Liver (tissue), 9 donors: ENCODE measurements around the gene MYO5A. TPM values are rescaled to one million over a fixed set of nuclear protein-coding genes. Genes with fewer than 3 reads are reported as not detected.
"Not testable (repeated sequence)": the region's sequence is repeated elsewhere in the genome, so short reads cannot be mapped to it uniquely, and the experiment has no call there.

Experiments used
- DNase-seq: peaks from one replicate; pipeline ENCODE4 v3.0.0-alpha.2; 2017; ENCODE audit warnings: low spot score
- H3K27ac ChIP-seq, 2 donors: one replicate each; pipeline ENCODE4 v1.7.0; 2013; ENCODE audit warnings: inconsistent platforms in 2 of 2, low read length in 2 of 2, control low read depth in 1 of 2, low read depth in 1 of 2, mild to moderate bottlenecking in 1 of 2
- H3K27me3 ChIP-seq, 4 donors: one replicate each; pipeline versions ENCODE4 v1.6.1 to v1.7.0; 2013; ENCODE audit warnings: low read length in 3 of 4, inconsistent platforms in 1 of 4, mild to moderate bottlenecking in 1 of 4, moderate library complexity in 1 of 4; ENCODE audit not compliant: control insufficient read depth in 4 of 4, insufficient read depth in 4 of 4
- H3K36me3 ChIP-seq, 4 donors: one replicate each; pipeline versions ENCODE4 v1.6.1 to v1.7.0; 2013; ENCODE audit warnings: low read length in 3 of 4, mild to moderate bottlenecking in 3 of 4, low read depth in 1 of 4, moderate library complexity in 1 of 4; ENCODE audit not compliant: control insufficient read depth in 4 of 4, insufficient read depth in 3 of 4
- H3K4me1 ChIP-seq, 4 donors: one replicate each; pipeline versions ENCODE4 v1.6.1 to v1.7.0; 2013; ENCODE audit warnings: low read length in 3 of 4, mild to moderate bottlenecking in 3 of 4, moderate library complexity in 1 of 4; ENCODE audit not compliant: control insufficient read depth in 4 of 4, insufficient read depth in 4 of 4
- H3K4me3 ChIP-seq, 3 donors: one replicate each; pipeline versions ENCODE4 v1.6.1 to v1.7.0; 2013; ENCODE audit warnings: low read length in 3 of 3, control low read depth in 1 of 3, low read depth in 1 of 3, mild to moderate bottlenecking in 1 of 3
- H3K9ac ChIP-seq, 2 donors: one replicate each; pipeline ENCODE4 v1.7.0; 2013; ENCODE audit warnings: low read length in 2 of 2, mild to moderate bottlenecking in 2 of 2, moderate library complexity in 2 of 2, control low read depth in 1 of 2, low read depth in 1 of 2
- H3K9me3 ChIP-seq, 4 donors: one replicate each; pipeline versions ENCODE4 v1.6.1 to v1.7.0; 2013; ENCODE audit warnings: low read length in 3 of 4; ENCODE audit not compliant: control insufficient read depth in 4 of 4
- EGR1 ChIP-seq, 2 donors: IDR thresholded peaks; 2 replicates each; pipeline ENCODE4 v1.6.1; 2016 to 2018; ENCODE audit warnings: antibody characterized with exemption in 2 of 2, low read depth in 2 of 2
- FOXA1 ChIP-seq: IDR thresholded peaks from 2 replicates; pipeline ENCODE4 v1.6.1; 2016; ENCODE audit warnings: antibody characterized with exemption
- FOXA2 ChIP-seq: IDR thresholded peaks from 2 replicates; pipeline ENCODE4 v1.6.1; 2016; ENCODE audit warnings: antibody characterized with exemption
- GABPA ChIP-seq, 2 donors: IDR thresholded peaks in 1 of 2; conservative IDR thresholded peaks in 1 of 2; 2 replicates each; pipeline ENCODE4 v1.6.1; 2016; ENCODE audit warnings: antibody characterized with exemption in 2 of 2, mild to moderate bottlenecking in 1 of 2, moderate library complexity in 1 of 2
- HNF4A ChIP-seq, 2 donors: conservative IDR thresholded peaks; 2 replicates each; pipeline ENCODE4 v1.6.1; 2016; ENCODE audit warnings: antibody characterized with exemption in 2 of 2, mild to moderate bottlenecking in 2 of 2
- HNF4G ChIP-seq: IDR thresholded peaks from 2 replicates; pipeline ENCODE4 v1.6.1; 2016; ENCODE audit warnings: antibody characterized with exemption
- JUND ChIP-seq, 2 donors: IDR thresholded peaks; 2 replicates each; pipeline ENCODE4 v1.6.1; 2016; ENCODE audit warnings: antibody characterized with exemption in 2 of 2
- NR2F2 ChIP-seq: IDR thresholded peaks from 2 replicates; pipeline ENCODE4 v1.6.1; 2016; ENCODE audit warnings: antibody characterized with exemption
- RAD21 ChIP-seq, 2 donors: IDR thresholded peaks; 2 replicates each; pipeline ENCODE4 v1.6.1; 2016; ENCODE audit warnings: antibody characterized with exemption in 2 of 2, mild to moderate bottlenecking in 2 of 2
- RXRA ChIP-seq, 2 donors: IDR thresholded peaks; 2 replicates each; pipeline ENCODE4 v1.6.1; 2017 to 2018; ENCODE audit warnings: antibody characterized with exemption in 2 of 2, mild to moderate bottlenecking in 1 of 2
- SP1 ChIP-seq: IDR thresholded peaks from 2 replicates; pipeline ENCODE4 v1.6.1; 2018; ENCODE audit warnings: antibody characterized with exemption, mild to moderate bottlenecking
- TAF1 ChIP-seq: conservative IDR thresholded peaks from 2 replicates; pipeline ENCODE4 v1.6.1; 2016; ENCODE audit warnings: antibody characterized with exemption, mild to moderate bottlenecking
- YY1 ChIP-seq: IDR thresholded peaks from 2 replicates; pipeline ENCODE4 v1.6.1; 2016; ENCODE audit warnings: antibody characterized with exemption, mild to moderate bottlenecking
- ZBTB33 ChIP-seq: IDR thresholded peaks from 2 replicates; pipeline ENCODE4 v1.6.1; 2016; ENCODE audit warnings: antibody characterized with exemption
- WGBS: extraction: QIAGEN DNeasy Blood & Tissue Kit; methylation state at CpG from one replicate; pipeline ENCODE4 v1.1.7; 2013; 5-methylcytosine and 5-hydroxymethylcytosine counted together
- polyA plus RNA-seq, 2 donors: library from polyadenylated mRNA; stranded (reverse) in 1 of 2; unstranded in 1 of 2; fragments of 200-250 nt in 1 of 2; fragments of >200 nt in 1 of 2; fragmentation: Nextera tagmentation in 1 of 2; extraction: Ambion mirVana in 1 of 2; gene quantifications; one replicate each; pipeline versions ENCODE4 v1.2.1 to v1.2.3, GENCODE V29; 2013 to 2015
- total RNA-seq, 2 donors: library from RNA; depleted of rRNA; stranded (reverse); fragments of >200 nt; gene quantifications; one replicate each; pipeline ENCODE4 v1.2.3, GENCODE V29; 2014
- TF ChIP-seq, protein P1 (sequence below): IDR thresholded peaks from 2 replicates; pipeline ENCODE4 v1.6.1; 2016; ENCODE audit warnings: antibody characterized with exemption
- TF ChIP-seq, protein P2 (sequence below): IDR thresholded peaks from 2 replicates; pipeline ENCODE4 v1.6.1; 2016; ENCODE audit warnings: antibody characterized with exemption
- TF ChIP-seq, protein P3 (sequence below): IDR thresholded peaks from 2 replicates; pipeline ENCODE4 v1.6.1; 2016; ENCODE audit warnings: antibody characterized with exemption, mild to moderate bottlenecking
- TF ChIP-seq, protein P4 (sequence below): fragments of 150-350 bp; IDR thresholded peaks from 2 replicates; pipeline ENCODE4 v1.5.1; 2017; ENCODE audit warnings: improper control_type of control experiment, low read depth, low read length; ENCODE audit not compliant: missing input control
- donor health status: healthy.
- donor health status: healthy.
- donor health status: healthy.
- donor health status: healthy.
- donor health status: healthy.

MYO5A gene
- total and polyA plus RNA-seq, 4 donors: 1.0 to 7.1 (median 3.0) TPM

GRCh38 chr15:52574623-52575022 lies 45.9 kb upstream of the MYO5A start:
- DNase-seq, H3K27ac ChIP-seq, H3K4me1 ChIP-seq, H3K9ac ChIP-seq, H3K4me3 ChIP-seq, H3K36me3 ChIP-seq, H3K9me3 ChIP-seq, H3K27me3 ChIP-seq: not testable (repeated sequence)
- TF ChIP-seq JUND (IDR thresholded peaks at IDR 0.05) (peak in 1 of 2 donors; percentile 62), RXRA (IDR thresholded peaks at IDR 0.05) (peak; percentile 18 to 46), HNF4A (conservative IDR thresholded peaks at IDR 0.05) (peak in 1 of 2 donors; percentile 11)
- WGBS: 46% methylated on average over 3 of the region's 3 CpGs

- H3K27ac ChIP-seq: peak within 1 kb of the TSS; percentile 84 to 91
- no peaks in the 10 kb centered on the region for H3K36me3 ChIP-seq
- peaks cover 8 to 18% (median 14%) of the 10 kb centered on the region in 4 donors for H3K4me1 ChIP-seq
- TF ChIP-seq ZBTB33 (no peak), RXRA (IDR thresholded peaks at IDR 0.05) (peak; percentile 43 to 63), SP1 (peak; percentile 51), FOXA1 (no peak), GABPA (IDR thresholded peaks at IDR 0.05 in 1 of 2, conservative IDR thresholded peaks at IDR 0.05 in 1 of 2) (peak; percentile 80 to 94), YY1 (peak; percentile 92), FOXA2 (no peak), HNF4G (no peak), EGR1 (IDR thresholded peaks at IDR 0.05; ENCODE audit: low read depth in 2 of 2) (no peak), TAF1 (no peak), HNF4A (conservative IDR thresholded peaks at IDR 0.05) (peak in 1 of 2 donors; percentile 41), NR2F2 (peak; percentile 89), JUND (IDR thresholded peaks at IDR 0.05) (no peak), RAD21 (IDR thresholded peaks at IDR 0.05) (peak in 1 of 2 donors; percentile 4)
- TF ChIP-seq, protein P1, sequence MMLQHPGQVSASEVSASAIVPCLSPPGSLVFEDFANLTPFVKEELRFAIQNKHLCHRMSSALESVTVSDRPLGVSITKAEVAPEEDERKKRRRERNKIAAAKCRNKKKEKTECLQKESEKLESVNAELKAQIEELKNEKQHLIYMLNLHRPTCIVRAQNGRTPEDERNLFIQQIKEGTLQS: no peak
- TF ChIP-seq, protein P2, sequence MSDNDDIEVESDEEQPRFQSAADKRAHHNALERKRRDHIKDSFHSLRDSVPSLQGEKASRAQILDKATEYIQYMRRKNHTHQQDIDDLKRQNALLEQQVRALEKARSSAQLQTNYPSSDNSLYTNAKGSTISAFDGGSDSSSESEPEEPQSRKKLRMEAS: no peak
- TF ChIP-seq, protein P3, sequence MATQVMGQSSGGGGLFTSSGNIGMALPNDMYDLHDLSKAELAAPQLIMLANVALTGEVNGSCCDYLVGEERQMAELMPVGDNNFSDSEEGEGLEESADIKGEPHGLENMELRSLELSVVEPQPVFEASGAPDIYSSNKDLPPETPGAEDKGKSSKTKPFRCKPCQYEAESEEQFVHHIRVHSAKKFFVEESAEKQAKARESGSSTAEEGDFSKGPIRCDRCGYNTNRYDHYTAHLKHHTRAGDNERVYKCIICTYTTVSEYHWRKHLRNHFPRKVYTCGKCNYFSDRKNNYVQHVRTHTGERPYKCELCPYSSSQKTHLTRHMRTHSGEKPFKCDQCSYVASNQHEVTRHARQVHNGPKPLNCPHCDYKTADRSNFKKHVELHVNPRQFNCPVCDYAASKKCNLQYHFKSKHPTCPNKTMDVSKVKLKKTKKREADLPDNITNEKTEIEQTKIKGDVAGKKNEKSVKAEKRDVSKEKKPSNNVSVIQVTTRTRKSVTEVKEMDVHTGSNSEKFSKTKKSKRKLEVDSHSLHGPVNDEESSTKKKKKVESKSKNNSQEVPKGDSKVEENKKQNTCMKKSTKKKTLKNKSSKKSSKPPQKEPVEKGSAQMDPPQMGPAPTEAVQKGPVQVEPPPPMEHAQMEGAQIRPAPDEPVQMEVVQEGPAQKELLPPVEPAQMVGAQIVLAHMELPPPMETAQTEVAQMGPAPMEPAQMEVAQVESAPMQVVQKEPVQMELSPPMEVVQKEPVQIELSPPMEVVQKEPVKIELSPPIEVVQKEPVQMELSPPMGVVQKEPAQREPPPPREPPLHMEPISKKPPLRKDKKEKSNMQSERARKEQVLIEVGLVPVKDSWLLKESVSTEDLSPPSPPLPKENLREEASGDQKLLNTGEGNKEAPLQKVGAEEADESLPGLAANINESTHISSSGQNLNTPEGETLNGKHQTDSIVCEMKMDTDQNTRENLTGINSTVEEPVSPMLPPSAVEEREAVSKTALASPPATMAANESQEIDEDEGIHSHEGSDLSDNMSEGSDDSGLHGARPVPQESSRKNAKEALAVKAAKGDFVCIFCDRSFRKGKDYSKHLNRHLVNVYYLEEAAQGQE: no peak
- TF ChIP-seq, protein P4, sequence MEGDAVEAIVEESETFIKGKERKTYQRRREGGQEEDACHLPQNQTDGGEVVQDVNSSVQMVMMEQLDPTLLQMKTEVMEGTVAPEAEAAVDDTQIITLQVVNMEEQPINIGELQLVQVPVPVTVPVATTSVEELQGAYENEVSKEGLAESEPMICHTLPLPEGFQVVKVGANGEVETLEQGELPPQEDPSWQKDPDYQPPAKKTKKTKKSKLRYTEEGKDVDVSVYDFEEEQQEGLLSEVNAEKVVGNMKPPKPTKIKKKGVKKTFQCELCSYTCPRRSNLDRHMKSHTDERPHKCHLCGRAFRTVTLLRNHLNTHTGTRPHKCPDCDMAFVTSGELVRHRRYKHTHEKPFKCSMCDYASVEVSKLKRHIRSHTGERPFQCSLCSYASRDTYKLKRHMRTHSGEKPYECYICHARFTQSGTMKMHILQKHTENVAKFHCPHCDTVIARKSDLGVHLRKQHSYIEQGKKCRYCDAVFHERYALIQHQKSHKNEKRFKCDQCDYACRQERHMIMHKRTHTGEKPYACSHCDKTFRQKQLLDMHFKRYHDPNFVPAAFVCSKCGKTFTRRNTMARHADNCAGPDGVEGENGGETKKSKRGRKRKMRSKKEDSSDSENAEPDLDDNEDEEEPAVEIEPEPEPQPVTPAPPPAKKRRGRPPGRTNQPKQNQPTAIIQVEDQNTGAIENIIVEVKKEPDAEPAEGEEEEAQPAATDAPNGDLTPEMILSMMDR: no peak
- 5% methylated on average over 82 of the region's 82 CpGs for WGBS
- H3K4me3 ChIP-seq: peak within 1 kb of the TSS; percentile 71 to 92 (median 91)
- H3K9ac ChIP-seq: peak within 1 kb of the TSS; percentile 87 to 94
- no peaks in the 10 kb centered on the region for H3K27me3 ChIP-seq
- no peaks in the 10 kb centered on the region for H3K9me3 ChIP-seq
- peak; percentile 85 for DNase-seq
Measured at GRCh38 chr15:52568601-52569585, 40.2 kb upstream of the MYO5A start, which contains the start of gene ARPP19. Gene ARPP19, minus strand, starts transcription at chr15:52569030. Its CDS starts 138 bp downstream, at chr15:52568892.
